ENCODE measurements around the gene GRM7. TPM values are rescaled to one million over a fixed set of nuclear protein-coding genes. Genes with fewer than 3 reads are reported as not detected.
A peak's percentile ranks its signal among the peaks of the same experiment; 100 is the strongest.

Gene GRM7
- total and polyA plus RNA-seq, 2 experiments from 2014 or later: 0.62 to 1.7 TPM

GRCh38 chr3:7307410-7307809 lies 446.5 kb downstream of the GRM7 start:
- peak in 1 of 2 donors; percentile 75 for DNase-seq (ENCODE audit: low read depth in 1 of 2, low spot score in 1 of 2)
- no peaks in the 10 kb centered on the region for H3K4me1 ChIP-seq (ENCODE audit: low read depth)

GRCh38 chr3:7309641-7310102 lies 448.8 kb downstream of the GRM7 start:
- no peak for TF ChIP-seq CTCF (IDR thresholded peaks at IDR 0.05; ENCODE audit: low read depth, low read length)
- H3K27me3 ChIP-seq: no peaks in the 10 kb centered on the region
- peak in 1 of 2 donors; percentile 98 for DNase-seq (ENCODE audit: low read depth in 1 of 2, low spot score in 1 of 2)
- H3K36me3 ChIP-seq: no peaks in the 10 kb centered on the region
- no peaks in the 10 kb centered on the region for H3K4me1 ChIP-seq (ENCODE audit: low read depth)
- H3K4me3 ChIP-seq: no peak overlapping the region
- H3K27ac ChIP-seq: no peak overlapping the region
- H3K9me3 ChIP-seq (ENCODE audit: low read depth): no peaks in the 10 kb centered on the region

More at GRCh38 chr3:7307410-7307809, 446.5 kb downstream of the GRM7 start:
- H3K27ac ChIP-seq: no peak overlapping the region
- no peak for TF ChIP-seq CTCF (IDR thresholded peaks at IDR 0.05; ENCODE audit: low read depth, low read length)
- H3K9me3 ChIP-seq (ENCODE audit: low read depth): no peaks in the 10 kb centered on the region
- no peaks in the 10 kb centered on the region for H3K36me3 ChIP-seq
- H3K4me3 ChIP-seq: no peak overlapping the region
- H3K27me3 ChIP-seq: no peaks in the 10 kb centered on the region

- no peak for TF ChIP-seq CTCF (IDR thresholded peaks at IDR 0.05; ENCODE audit: low read depth, low read length)
- Histone ChIP-seq H3K27me3 (no peaks in the 10 kb centered on the region), H3K4me1 (ENCODE audit: low read depth) (no peaks in the 10 kb centered on the region), H3K4me3 (no peak overlapping the region), H3K36me3 (no peaks in the 10 kb centered on the region), H3K27ac (no peak overlapping the region), H3K9me3 (ENCODE audit: low read depth) (no peaks in the 10 kb centered on the region)
- DNase-seq (ENCODE audit: low read depth in 1 of 2, low spot score in 1 of 2): no peak
Observed at GRCh38 chr3:7315037-7315436, 454.1 kb downstream of the GRM7 start.

GRCh38 chr3:7322957-7323669 lies 462.2 kb downstream of the GRM7 start:
- no peak overlapping the region for H3K4me3 ChIP-seq
- peak in 1 of 2 donors; percentile 22 for DNase-seq (ENCODE audit: low read depth in 1 of 2, low spot score in 1 of 2)
- TF ChIP-seq CTCF (IDR thresholded peaks at IDR 0.05; ENCODE audit: low read depth, low read length): no peak
- H3K36me3 ChIP-seq: no peaks in the 10 kb centered on the region
- H3K27ac ChIP-seq: no peak overlapping the region
- no peaks in the 10 kb centered on the region for H3K4me1 ChIP-seq (ENCODE audit: low read depth)
- no peaks in the 10 kb centered on the region for H3K27me3 ChIP-seq
- no peaks in the 10 kb centered on the region for H3K9me3 ChIP-seq (ENCODE audit: low read depth)

GRCh38 chr3:7328339-7328738 lies 467.4 kb downstream of the GRM7 start:
- H3K4me3 ChIP-seq: no peak overlapping the region
- H3K9me3 ChIP-seq (ENCODE audit: low read depth): no peaks in the 10 kb centered on the region
- H3K27me3 ChIP-seq: no peaks in the 10 kb centered on the region
- DNase-seq (ENCODE audit: low read depth in 1 of 2, low spot score in 1 of 2): no peak
- H3K4me1 ChIP-seq (ENCODE audit: low read depth): no peaks in the 10 kb centered on the region
- TF ChIP-seq CTCF (IDR thresholded peaks at IDR 0.05; ENCODE audit: low read depth, low read length): no peak
- no peaks in the 10 kb centered on the region for H3K36me3 ChIP-seq
- H3K27ac ChIP-seq: no peak overlapping the region
